ENCODE measurements around the gene DMRTA1.
"Not testable (repeated sequence)": the region's sequence is repeated elsewhere in the genome, so short reads cannot be mapped to it uniquely, and the experiment has no call there.

DMRTA1 gene

DNA sequence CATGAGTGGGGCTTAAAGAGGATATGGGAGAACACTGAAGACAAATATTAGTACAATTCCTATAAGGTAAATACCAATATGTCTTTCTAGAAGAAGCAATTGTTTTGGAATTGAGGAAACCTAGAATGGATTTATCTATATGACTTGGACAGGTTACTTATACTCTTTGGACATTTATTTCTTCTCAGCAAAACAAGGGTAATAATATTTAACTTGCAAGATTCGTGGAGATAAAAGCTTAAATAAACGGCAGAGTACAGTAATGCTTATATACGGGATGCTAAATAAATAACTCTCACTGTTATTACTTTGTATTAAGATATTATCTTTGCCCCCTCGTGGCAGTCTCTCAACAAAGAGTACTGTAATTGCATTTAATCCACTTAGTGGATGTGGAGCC is 8.6 kb downstream of the DMRTA1 start:
- in situ Hi-C loops (cut with MboI; ENCODE audit: low sequenced_read_pairs) = loop anchor here (25.0 kb wide), 1 partner anchor 643 kb away; the partner anchor contains the start of gene MTAP

GRCh38 chr9:22457448-22457847 is 10.8 kb downstream of the DMRTA1 start:
- in situ Hi-C loops (cut with MboI; ENCODE audit: low sequenced_read_pairs) = loop anchor here (25.0 kb wide), 1 partner anchor 645 kb away; the partner anchor contains the start of gene MTAP

DNA sequence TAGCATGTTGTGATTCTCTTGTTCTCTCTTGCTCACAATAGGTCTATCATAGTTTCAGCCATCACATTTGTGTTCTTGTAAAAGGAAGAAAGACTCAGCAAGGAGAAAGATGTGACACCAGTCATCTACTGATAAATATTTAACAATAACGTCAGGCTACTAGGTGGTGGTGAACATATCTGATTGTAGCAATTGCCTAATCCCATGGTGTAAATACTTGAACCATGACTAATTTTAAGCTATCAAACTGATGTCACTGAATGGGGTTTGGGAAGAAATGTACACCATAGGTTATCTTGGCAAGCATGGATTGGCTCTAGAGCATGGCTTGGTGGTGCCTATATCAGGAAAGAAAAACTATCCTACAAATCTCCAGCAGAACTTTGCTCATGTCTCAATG is 16.6 kb downstream of the DMRTA1 start:
- in situ Hi-C loops (cut with MboI; ENCODE audit: low sequenced_read_pairs) = loop anchor here (25.0 kb wide), 1 partner anchor 651 kb away; the partner anchor contains the start of gene MTAP

- in situ Hi-C loops (cut with MboI; ENCODE audit: low sequenced_read_pairs) = loop anchor here (25.0 kb wide), 1 partner anchor 658 kb away; the partner anchor contains the start of gene MTAP
Observed at GRCh38 chr9:22469928-22470544, 23.4 kb downstream of the DMRTA1 start.

GRCh38 chr9:22481566-22481965 is 34.9 kb downstream of the DMRTA1 start:
- in situ Hi-C loops (cut with MboI; ENCODE audit: low sequenced_read_pairs) = no loop called here

- in situ Hi-C loops (cut with MboI; ENCODE audit: low sequenced_read_pairs) = no loop called here
Observed at GRCh38 chr9:22483528-22484070, 37.0 kb downstream of the DMRTA1 start.

DNA sequence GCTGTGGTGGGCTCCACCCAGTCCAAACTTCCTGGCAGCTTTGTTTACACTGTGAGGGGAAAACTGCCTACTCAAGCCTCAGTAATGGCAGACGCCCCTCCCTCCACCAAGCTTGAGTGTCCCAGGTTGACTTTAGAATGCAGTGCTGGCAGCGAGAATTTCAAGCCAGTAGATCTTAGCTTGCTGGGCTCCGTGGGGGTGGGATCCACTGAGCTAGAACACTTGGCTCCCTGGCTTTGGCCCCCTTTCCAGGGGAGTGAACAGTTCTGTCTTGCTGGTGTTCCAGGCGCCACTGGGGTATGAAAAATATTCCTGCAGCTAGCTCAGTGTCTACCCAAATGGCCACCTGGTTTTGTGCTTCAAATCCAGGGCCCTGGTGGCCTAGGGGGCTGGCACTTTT is 49.6 kb downstream of the DMRTA1 start:
- in situ Hi-C loops (cut with MboI; ENCODE audit: low sequenced_read_pairs) = not testable (repeated sequence)

All from HL-60/S4 (cell line).